ENCODE measurements around the gene PDK2. TPM values are rescaled to one million over a fixed set of nuclear protein-coding genes. Genes with fewer than 3 reads are reported as not detected.

The PDK2 gene
- total and polyA plus RNA-seq, 2 of the 4 experiments (the other 2 are of a cell fraction): 26.7 to 104 TPM

DNA sequence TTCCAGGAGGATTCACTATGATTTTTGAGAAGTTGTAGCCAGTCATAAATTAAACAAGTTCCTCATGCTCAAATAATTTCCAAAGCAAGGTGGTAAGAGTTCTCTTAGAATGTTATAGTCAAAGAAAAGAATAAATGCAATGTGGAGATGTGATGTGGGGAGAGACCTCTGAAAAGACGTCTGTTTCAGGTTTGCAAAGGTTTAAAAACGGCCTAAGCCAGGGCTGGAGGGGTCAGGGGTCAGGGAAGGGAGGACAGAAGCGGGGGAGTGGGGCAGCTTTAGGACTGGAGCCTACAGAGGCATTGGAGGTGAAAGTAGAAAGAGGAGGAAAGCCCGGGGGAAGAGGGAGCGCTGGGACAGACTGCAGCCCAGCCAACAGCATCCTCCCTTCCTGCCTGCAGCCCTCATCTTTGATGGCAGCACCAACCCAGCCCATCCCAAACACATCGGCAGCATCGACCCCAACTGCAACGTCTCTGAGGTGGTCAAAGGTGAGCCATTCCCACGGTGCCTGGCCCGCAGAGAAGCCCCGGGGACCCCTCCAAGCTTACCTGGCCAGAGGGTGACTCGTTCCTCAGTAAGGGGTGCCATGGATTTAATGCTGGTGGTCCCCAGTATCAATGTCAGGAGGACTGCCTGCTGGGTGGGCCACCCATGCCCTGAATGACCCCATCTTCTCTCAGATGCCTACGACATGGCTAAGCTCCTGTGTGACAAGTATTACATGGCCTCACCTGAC is 11.4 kb downstream of the PDK2 start:
- H3K4me1 ChIP-seq (ENCODE audit: control insufficient read depth, insufficient read depth, low read length): peaks cover 6% of the 10 kb centered on the region
- DNase-seq (no peak), ATAC-seq (ENCODE audit: low read depth) (no peak)
- no peak overlapping the region for H3K23ac ChIP-seq (ENCODE audit: low read depth, low read length)
- no peak overlapping the region for H2BK120ac ChIP-seq (ENCODE audit: low read depth, low read length)
- intact Hi-C loops (cut with micrococcal nuclease): no loop called here
- no peak overlapping the region for H4K8ac ChIP-seq (ENCODE audit: low read depth in 2 of 2, low read length in 2 of 2)
- H2BK15ac ChIP-seq (ENCODE audit: low read depth, low read length): no peak overlapping the region
- peaks cover 6% of the 10 kb centered on the region for H3K9me1 ChIP-seq (ENCODE audit: insufficient read depth, low read length)
- H3K4me2 ChIP-seq (ENCODE audit: low read depth, low read length): no peak overlapping the region
- H3K4ac ChIP-seq (ENCODE audit: low read depth, low read length): no peak overlapping the region
- no peak overlapping the region for H3K9ac ChIP-seq (ENCODE audit: low read depth, low read length)
- no TSS peak for BruUV-seq (replicated peaks)
- no peaks in the 10 kb centered on the region for H4K20me1 ChIP-seq (ENCODE audit: insufficient read depth, low read length)
- H2BK20ac ChIP-seq (ENCODE audit: low read depth, low read length): no peak overlapping the region
- no peak overlapping the region for H2BK5ac ChIP-seq (ENCODE audit: low read depth, low read length, poor library complexity, severe bottlenecking)
- H3K14ac ChIP-seq (replicated peaks; ENCODE audit: low read depth, low read length): no peak overlapping the region
- peaks cover 28% of the 10 kb centered on the region; the same call in 1 of the 2 replicates for H3K36me3 ChIP-seq (ENCODE audit: control insufficient read depth, insufficient read depth, low read length)
- in situ Hi-C loops (cut with MboI; ENCODE audit: low sequenced_read_pairs): no loop called here
- no peaks in the 10 kb centered on the region for H3K27me3 ChIP-seq (ENCODE audit: control insufficient read depth, insufficient read depth, low read length)
- ChIA-PET CTCF (no interaction called here), POLR2A (ENCODE audit: unreplicated experiment) (no interaction called here)
- H3K27ac ChIP-seq (ENCODE audit: insufficient read depth, low read length): no peak overlapping the region
- H2AFZ ChIP-seq (replicated peaks; ENCODE audit: low read length, poor library complexity): no peak overlapping the region
- dilution Hi-C loops (cut with HindIII; ENCODE audit: low sequenced_read_pairs, unreplicated experiment): no loop called here
- H3K9me3 ChIP-seq (ENCODE audit: control insufficient read depth, insufficient read depth, low read length): no peaks in the 10 kb centered on the region
- H3K56ac ChIP-seq (ENCODE audit: extremely low read depth, insufficient read depth, low read length): no peak overlapping the region
- TF ChIP-seq RAD21 (IDR thresholded peaks at IDR 0.05; ENCODE audit: low read length) (no peak), RFX5 (IDR thresholded peaks at IDR 0.05; ENCODE audit: low read depth, low read length) (no peak), SMC3 (IDR thresholded peaks at IDR 0.05; ENCODE audit: low read depth, low read length) (no peak), NFE2L2 (IDR thresholded peaks at IDR 0.05; ENCODE audit: low read depth, low read length) (no peak), CEBPB (IDR thresholded peaks at IDR 0.05; ENCODE audit: low read depth, low read length) (no peak), CHD1 (IDR thresholded peaks at IDR 0.05; ENCODE audit: low read depth, low read length) (no peak), RCOR1 (IDR thresholded peaks at IDR 0.05; ENCODE audit: insufficient replicate concordance, low read length) (no peak), MXI1 (IDR thresholded peaks at IDR 0.05; ENCODE audit: borderline replicate concordance, low read depth, low read length) (no peak), BHLHE40 (IDR thresholded peaks at IDR 0.05; ENCODE audit: low read depth, low read length) (no peak), FOS (IDR thresholded peaks at IDR 0.05; ENCODE audit: low read depth, low read length) (no peak), MAZ (IDR thresholded peaks at IDR 0.05; ENCODE audit: borderline replicate concordance, low read depth, low read length) (no peak), POLR2A (IDR thresholded peaks at IDR 0.05; ENCODE audit: low read depth, low read length) (no peak), MAFK (IDR thresholded peaks at IDR 0.05; ENCODE audit: low read depth, low read length) (no peak)
- TF ChIP-seq, protein P1, sequence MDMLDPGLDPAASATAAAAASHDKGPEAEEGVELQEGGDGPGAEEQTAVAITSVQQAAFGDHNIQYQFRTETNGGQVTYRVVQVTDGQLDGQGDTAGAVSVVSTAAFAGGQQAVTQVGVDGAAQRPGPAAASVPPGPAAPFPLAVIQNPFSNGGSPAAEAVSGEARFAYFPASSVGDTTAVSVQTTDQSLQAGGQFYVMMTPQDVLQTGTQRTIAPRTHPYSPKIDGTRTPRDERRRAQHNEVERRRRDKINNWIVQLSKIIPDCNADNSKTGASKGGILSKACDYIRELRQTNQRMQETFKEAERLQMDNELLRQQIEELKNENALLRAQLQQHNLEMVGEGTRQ (IDR thresholded peaks at IDR 0.05; ENCODE audit: low read depth, low read length): no peak
- TF ChIP-seq, protein P2, sequence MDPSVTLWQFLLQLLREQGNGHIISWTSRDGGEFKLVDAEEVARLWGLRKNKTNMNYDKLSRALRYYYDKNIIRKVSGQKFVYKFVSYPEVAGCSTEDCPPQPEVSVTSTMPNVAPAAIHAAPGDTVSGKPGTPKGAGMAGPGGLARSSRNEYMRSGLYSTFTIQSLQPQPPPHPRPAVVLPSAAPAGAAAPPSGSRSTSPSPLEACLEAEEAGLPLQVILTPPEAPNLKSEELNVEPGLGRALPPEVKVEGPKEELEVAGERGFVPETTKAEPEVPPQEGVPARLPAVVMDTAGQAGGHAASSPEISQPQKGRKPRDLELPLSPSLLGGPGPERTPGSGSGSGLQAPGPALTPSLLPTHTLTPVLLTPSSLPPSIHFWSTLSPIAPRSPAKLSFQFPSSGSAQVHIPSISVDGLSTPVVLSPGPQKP (IDR thresholded peaks at IDR 0.05; ENCODE audit: borderline replicate concordance, low read depth, low read length): no peak
- TF ChIP-seq, protein P3, sequence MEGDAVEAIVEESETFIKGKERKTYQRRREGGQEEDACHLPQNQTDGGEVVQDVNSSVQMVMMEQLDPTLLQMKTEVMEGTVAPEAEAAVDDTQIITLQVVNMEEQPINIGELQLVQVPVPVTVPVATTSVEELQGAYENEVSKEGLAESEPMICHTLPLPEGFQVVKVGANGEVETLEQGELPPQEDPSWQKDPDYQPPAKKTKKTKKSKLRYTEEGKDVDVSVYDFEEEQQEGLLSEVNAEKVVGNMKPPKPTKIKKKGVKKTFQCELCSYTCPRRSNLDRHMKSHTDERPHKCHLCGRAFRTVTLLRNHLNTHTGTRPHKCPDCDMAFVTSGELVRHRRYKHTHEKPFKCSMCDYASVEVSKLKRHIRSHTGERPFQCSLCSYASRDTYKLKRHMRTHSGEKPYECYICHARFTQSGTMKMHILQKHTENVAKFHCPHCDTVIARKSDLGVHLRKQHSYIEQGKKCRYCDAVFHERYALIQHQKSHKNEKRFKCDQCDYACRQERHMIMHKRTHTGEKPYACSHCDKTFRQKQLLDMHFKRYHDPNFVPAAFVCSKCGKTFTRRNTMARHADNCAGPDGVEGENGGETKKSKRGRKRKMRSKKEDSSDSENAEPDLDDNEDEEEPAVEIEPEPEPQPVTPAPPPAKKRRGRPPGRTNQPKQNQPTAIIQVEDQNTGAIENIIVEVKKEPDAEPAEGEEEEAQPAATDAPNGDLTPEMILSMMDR (conservative IDR thresholded peaks at IDR 0.05; ENCODE audit: low read depth, low read length): no peak
- no peaks in the 10 kb centered on the region; a peak in 1 of 4 replicates for H3K79me1 ChIP-seq (ENCODE audit: low read depth in 1 of 2, low read length in 2 of 2)
- no peak overlapping the region for H2AK9ac ChIP-seq (replicated peaks; ENCODE audit: low read depth, low read length, poor library complexity)
- WGBS, 2 experiments (ENCODE audit: extremely low coverage in 2 of 2, insufficient read length in 1 of 2): 60% methylated on average over 4 of the region's 13 CpGs; no CpG with 5 or more reads in 1 of the 2 experiments
- H2AK5ac ChIP-seq (ENCODE audit: low read depth, low read length): no peak overlapping the region
- no peak overlapping the region for H4K91ac ChIP-seq (ENCODE audit: insufficient read depth, low read depth, low read length)
- H3K18ac ChIP-seq (ENCODE audit: low read depth, low read length): no peak overlapping the region
- H4K5ac ChIP-seq (ENCODE audit: low read depth, low read length): no peak overlapping the region
- no peak overlapping the region for H3K4me3 ChIP-seq (ENCODE audit: insufficient read depth, low read depth, low read length)
